Activated T-cell treated with anti-CD3 and anti-CD28 coated beads, Interleukin-2, amount 50 U/mL, for 1 hour (primary cell): ENCODE results near the gene PI4KA.

Experiments
- DNase-seq: peaks from one replicate; pipeline ENCODE4 v3.0.0-alpha.2; 2020

Gene PI4KA

GRCh38 chr22:20792966-20793728 is 65.5 kb downstream of the PI4KA start:
- DNase-seq = no peak

GRCh38 chr22:20792221-20792965 is 66.2 kb downstream of the PI4KA start:
- no peak for DNase-seq

GRCh38 chr22:20788627-20789344 is 69.8 kb downstream of the PI4KA start:
- DNase-seq = no peak

GRCh38 chr22:20787746-20788626 is 70.6 kb downstream of the PI4KA start:
- no peak for DNase-seq

GRCh38 chr22:20787223-20787622 is 71.4 kb downstream of the PI4KA start:
- no peak for DNase-seq

DNA sequence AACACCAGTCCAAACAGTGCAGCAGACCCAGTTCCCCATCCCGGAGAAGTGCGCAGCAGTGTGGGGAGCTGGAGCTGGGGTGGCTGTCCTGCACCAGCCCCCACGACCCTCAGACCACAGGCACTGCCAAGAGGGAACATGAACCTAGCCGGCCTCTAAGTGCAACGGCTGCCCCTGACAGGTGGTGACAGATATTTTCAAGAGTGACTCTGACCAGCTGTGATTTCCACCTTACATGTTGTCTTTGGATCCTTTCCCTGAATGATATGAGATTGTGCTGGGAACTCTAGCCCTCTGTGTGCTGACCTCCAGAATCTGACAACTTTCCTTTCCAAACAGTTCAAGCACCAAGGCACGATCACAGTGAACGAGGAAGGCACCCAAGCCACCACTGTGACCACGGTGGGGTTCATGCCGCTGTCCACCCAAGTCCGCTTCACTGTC is 72.1 kb downstream of the PI4KA start:
- DNase-seq = no peak

DNA sequence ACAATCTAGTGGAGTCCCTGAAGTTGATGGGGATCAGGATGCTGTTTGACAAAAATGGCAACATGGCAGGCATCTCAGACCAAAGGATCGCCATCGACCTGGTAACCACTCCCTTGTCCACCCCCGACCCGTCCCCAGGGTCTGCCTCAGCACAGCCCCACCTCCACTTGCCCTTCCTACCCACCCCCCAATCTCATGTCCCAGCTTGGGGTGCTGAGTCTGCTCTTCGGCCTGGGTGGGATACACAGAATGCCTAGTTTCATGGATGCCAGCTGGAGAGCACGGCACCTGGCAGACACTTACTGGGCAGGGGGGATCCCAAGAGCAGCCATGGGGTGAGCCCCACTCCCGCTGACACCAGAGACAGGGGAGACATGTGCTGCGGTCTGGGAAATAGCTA is 72.6 kb downstream of the PI4KA start:
- DNase-seq = no peak

DNA sequence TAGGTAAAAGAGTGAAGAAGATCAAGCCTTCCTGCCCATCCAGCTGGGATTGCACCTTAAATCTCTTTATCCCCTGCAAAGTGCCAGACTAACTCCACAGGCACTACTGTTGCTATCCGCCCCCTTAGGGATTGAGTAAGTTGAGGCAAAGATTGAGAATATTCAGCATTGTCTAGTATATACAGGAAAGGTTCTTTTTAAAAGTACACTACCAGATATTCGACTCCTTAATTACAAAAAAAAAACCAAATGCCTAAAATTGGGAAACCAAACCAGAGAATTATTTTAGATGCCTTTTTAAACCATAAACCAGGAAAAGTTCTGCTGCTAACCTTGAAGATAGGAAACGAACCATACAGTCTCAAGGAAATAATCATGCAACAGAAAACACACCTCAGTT is 73.2 kb downstream of the PI4KA start:
- no peak for DNase-seq

GRCh38 chr22:20783844-20784723 is 74.5 kb downstream of the PI4KA start:
- no peak for DNase-seq

GRCh38 chr22:20783300-20783673 is 75.3 kb downstream of the PI4KA start:
- DNase-seq = no peak

DNA sequence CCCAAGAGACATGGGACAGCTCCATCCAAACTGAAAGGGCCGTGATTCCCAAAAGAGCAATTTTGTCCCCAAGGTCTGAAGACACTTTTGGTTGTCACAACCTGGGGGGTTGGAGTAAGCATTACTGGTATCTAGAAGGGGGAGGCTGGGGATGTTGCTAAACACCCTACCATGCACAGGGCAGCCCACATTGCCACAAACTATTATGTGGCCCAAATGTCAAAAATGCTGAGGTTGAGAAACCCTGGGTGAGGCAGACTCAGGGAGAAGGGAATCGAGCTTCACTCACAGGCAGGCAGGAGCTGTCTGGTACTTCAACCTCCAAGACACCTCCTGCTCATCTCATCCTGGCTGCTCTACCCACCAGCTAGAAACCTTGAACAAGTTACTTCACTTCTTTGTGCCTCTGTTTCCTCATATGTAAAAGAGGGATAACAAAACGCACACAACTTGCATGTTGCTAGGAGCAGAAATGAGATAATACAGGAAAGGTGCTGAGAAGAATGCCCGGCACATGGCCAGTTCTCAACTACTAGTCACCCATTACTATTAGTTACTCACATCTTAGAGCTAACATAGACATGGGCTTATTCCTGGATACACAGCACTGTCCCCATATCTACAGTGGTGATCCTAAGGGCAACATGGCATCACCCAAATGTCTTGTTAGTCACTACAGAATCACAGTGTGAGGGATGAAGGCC is 75.9 kb downstream of the PI4KA start:
- no peak for DNase-seq

GRCh38 chr22:20782083-20782482 is 76.5 kb downstream of the PI4KA start:
- no peak for DNase-seq

DNA sequence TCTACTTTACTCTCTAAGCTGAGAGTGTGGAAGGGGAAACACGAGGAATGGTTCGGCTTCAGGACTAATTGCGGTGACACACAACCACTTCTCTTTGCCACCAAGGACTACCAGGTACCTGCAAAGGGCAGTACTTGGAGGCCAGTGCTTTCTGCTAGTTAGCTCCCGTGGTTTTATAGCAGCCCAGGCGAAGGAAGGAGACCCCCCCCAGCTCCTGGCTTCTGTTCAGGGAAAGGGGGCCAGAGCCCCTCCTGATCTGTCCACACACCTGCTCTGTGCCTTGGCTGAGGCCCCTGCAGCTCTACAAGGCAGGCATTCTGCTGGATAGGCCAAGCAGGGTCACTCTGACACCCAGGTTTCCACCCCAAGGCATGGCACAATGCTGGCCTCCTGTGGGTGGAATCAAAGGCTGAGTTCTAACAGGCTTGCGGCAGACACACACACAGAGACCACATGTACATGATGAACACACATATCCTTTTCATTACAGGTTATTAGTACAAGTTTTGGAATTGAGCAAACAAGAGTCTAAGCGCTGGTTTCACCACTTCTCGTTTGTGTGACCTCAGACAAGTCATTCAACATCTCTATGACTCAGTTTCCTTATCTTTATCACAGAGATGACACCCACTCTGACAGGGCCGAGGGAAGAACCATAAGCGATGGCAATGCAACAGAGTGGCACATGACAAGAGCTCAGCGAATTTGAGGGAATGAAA is 77.2 kb downstream of the PI4KA start:
- DNase-seq = no peak

GRCh38 chr22:20779818-20780158 is 78.8 kb downstream of the PI4KA start:
- DNase-seq = no peak

DNA sequence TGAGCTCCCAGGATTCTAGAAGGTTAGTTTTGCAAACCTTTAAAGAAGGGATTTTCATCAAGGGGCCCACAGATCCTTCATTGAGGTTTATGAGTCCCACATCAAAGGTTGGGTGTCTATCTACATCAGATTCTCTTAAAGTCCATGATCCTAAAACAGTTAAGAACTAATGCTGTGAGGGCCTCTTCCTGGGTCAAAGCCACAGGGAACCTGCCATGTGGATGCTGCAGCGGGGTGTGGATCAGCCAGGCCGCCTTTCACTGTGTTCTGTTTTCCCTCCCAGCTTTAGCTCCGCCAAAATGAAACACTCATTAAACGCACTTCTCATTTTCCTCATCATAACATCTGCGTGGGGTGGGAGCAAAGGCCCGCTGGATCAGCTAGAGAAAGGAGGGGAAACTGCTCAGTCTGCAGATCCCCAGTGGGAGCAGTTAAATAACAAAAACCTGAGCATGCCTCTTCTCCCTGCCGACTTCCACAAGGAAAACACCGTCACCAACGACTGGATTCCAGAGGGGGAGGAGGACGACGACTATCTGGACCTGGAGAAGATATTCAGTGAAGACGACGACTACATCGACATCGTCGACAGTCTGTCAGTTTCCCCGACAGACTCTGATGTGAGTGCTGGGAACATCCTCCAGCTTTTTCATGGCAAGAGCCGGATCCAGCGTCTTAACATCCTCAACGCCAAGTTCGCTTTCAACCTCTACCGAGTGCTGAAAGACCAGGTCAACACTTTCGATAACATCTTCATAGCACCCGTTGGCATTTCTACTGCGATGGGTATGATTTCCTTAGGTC is 79.4 kb downstream of the PI4KA start:
- DNase-seq = no peak

DNA sequence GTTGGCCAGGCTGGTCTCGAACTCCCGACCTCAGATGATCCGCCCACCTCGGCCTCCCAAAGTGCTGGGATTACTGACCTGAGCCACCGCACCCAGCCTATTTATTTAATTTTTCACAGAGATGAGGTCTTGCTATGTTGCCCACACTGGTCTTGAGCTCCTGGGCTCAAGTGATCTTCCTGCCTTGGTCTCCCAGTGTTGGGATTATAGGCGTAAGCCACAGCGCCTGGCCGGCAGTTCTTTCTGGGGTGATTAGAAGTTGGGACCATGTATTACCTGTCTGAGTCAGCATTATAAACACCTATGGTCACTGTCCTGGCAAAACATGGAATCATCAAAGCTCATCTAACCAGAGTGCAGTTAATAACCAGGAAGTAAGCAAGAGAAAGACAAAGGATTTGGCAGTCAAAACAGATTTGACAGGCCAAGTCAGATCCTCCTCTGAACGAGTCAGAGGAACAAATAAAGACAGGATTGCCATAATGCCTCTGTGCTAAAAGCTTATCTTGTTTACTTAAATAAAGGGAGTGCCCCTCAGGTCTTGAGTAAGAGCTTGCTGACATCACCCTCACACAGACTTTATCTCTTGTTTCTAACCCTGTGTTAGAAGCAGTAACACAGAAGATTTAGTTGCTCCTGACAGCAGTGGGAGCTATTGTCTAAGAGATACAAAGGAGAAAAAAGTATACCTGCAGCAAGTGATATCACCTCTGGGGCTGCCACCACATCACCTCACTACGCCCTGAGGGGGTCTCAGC is 81.0 kb downstream of the PI4KA start:
- no peak for DNase-seq

GRCh38 chr22:20776624-20777405 is 81.8 kb downstream of the PI4KA start:
- no peak for DNase-seq

DNA sequence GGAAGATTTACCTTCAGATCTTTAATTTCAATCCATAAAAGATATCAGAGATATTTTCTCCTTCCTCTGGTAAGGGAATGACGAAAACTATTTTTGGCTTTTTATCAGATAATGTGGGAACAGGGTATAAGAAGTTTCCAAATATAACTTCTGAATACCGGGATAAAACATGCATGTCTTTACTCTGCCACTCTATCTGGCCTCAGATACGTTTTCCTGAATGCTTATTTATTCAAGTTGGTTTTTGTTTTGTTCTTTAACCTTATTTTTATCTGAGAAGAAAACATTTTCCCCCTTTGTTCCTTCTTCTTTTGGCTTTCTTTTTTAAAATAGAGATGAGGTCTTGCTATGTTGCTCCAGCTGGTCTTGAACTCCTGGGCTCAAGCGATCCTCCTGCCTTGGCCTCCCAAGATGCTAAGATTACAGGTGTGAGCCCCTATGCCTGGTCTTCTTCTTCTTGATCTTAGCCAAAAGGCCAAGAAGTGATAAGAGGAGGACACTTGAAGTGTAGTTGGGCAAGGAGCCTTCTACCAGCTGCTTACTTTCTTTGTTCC is 83.2 kb downstream of the PI4KA start:
- no peak for DNase-seq
